Measurements from ENCODE around the gene TIAM2.
"Not testable (repeated sequence)": the region's sequence is repeated elsewhere in the genome, so short reads cannot be mapped to it uniquely, and the experiment has no call there.

The TIAM2 gene

GRCh38 chr6:155268088-155268867 is 273.2 kb downstream of the TIAM2 start:
- DNase-seq: not testable (repeated sequence)

- no peak for DNase-seq
These were observed 274.6 kb downstream of the TIAM2 start for GRCh38 chr6:155269765-155270164.

- DNase-seq: no peak
These were observed 275.5 kb downstream of the TIAM2 start for GRCh38 chr6:155270561-155271091.

- no peak for DNase-seq
These were observed 276.0 kb downstream of the TIAM2 start for GRCh38 chr6:155271145-155271544.

- DNase-seq: no peak
These were observed 277.5 kb downstream of the TIAM2 start for GRCh38 chr6:155272353-155273232.

- no peak for DNase-seq
These were observed 278.3 kb downstream of the TIAM2 start for GRCh38 chr6:155273431-155273830.

GRCh38 chr6:155274106-155274505 is 279.0 kb downstream of the TIAM2 start:
- DNase-seq: no peak

- DNase-seq: no peak
These were observed 279.4 kb downstream of the TIAM2 start for GRCh38 chr6:155274533-155274932.

- no peak for DNase-seq
These were observed 280.8 kb downstream of the TIAM2 start for GRCh38 chr6:155275808-155276480.

GRCh38 chr6:155276638-155277037 is 281.5 kb downstream of the TIAM2 start:
- no peak for DNase-seq

GRCh38 chr6:155278319-155279049 is 283.4 kb downstream of the TIAM2 start:
- no peak for DNase-seq

- DNase-seq: no peak
These were observed 289.7 kb downstream of the TIAM2 start for GRCh38 chr6:155284775-155285174.

GRCh38 chr6:155287762-155288161 is 292.6 kb downstream of the TIAM2 start:
- no peak for DNase-seq

- no peak for DNase-seq
These were observed 295.4 kb downstream of the TIAM2 start for GRCh38 chr6:155290491-155290890.

GRCh38 chr6:155291291-155291690 is 296.2 kb downstream of the TIAM2 start:
- DNase-seq: no peak

GRCh38 chr6:155292711-155293110 is 297.6 kb downstream of the TIAM2 start:
- no peak for DNase-seq

GRCh38 chr6:155297669-155298068 is 302.6 kb downstream of the TIAM2 start:
- DNase-seq: no peak

GRCh38 chr6:155301867-155302266 is 306.8 kb downstream of the TIAM2 start:
- no peak for DNase-seq

GRCh38 chr6:155303361-155303870 is 308.3 kb downstream of the TIAM2 start:
- no peak for DNase-seq

GRCh38 chr6:155306958-155307357 is 311.8 kb downstream of the TIAM2 start:
- no peak for DNase-seq

All from activated T-cell treated with anti-CD3 and anti-CD28 coated beads, Interleukin-2, amount 50 U/mL, for 1 hour (primary cell).